Measurements from ENCODE around the gene MAPK8IP3.

Gene MAPK8IP3

GRCh38 chr16:1741553-1742165 lies 35.7 kb downstream of the MAPK8IP3 start:
- no peak for DNase-seq (ENCODE audit: low read depth in 3 of 3)

DNA sequence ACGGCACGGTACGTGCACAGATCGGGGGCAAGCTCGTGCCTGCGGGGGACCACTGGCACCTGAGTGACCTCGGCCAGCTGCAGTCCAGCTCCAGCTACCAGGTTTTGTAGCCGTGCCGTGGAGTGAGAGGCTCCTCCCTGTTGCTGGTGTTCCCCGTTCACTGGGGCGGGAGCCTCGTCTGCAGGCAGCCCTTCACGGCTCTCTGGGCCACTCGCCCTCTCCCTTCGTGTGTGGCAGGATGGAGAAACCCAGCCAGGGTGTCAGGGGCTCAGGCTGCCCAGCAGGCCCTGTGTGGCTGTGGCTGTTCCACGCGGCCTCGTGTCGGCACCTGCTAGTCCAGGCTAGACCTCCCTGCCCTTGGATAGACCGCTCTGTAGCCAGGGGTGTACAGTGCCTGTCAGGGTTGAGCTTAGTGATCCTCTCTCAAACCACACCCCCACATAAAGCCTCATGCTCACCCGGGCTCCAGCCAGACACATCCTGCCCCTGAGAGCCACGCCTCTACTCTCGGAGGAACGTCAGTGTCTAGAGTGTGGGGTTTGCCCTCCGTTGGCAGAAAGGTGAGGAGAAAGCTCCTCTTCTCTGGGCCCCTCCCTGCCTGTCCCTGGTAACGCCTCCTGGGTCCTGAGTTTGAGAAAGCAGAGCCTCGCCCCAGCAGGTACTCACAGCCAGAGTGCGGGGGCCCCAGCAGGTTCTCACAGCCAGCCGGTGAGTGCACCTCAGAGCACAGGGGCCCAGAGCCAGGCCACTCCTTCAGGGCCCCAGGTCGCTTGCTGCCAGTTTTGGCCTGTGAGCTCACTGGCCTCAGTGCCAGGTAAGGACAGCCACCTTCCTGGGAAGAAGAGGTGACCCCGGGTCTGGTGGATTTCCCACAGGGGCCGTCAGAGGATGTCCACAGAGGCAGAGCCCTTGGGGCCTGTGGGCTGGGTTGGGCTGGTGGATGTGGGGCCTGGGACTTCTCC lies 37.7 kb downstream of the MAPK8IP3 start:
- DNase-seq (ENCODE audit: low read depth in 3 of 3) = no peak

DNA sequence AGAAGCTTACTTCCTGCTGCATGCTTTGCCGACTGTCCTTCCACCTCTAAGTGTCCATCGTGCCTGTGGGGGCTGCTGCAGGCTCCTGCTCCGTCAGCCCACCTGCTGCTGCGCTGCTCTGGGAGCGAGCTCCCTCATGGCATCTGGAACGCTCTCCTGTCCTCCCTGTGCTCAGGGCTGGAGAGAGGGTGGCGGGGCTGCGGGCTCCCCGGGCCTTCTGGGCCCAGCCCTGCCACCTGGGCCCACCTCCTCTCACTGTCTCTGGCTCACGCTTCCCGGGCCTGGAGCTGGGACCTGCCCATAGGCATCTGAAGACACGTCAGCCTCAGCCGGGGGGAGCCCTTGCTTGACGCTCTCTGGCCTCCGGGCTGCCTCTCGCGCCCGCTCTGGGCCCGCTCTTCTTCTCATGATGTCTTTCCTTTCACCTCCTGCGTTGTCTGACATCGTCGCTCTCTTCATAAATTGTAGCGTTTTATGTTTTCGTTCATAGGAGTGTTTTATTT lies 38.4 kb downstream of the MAPK8IP3 start:
- no peak for DNase-seq (ENCODE audit: low read depth in 3 of 3)

- no peak for DNase-seq (ENCODE audit: low read depth in 3 of 3)
These were observed 39.3 kb downstream of the MAPK8IP3 start for GRCh38 chr16:1745181-1745899.

DNA sequence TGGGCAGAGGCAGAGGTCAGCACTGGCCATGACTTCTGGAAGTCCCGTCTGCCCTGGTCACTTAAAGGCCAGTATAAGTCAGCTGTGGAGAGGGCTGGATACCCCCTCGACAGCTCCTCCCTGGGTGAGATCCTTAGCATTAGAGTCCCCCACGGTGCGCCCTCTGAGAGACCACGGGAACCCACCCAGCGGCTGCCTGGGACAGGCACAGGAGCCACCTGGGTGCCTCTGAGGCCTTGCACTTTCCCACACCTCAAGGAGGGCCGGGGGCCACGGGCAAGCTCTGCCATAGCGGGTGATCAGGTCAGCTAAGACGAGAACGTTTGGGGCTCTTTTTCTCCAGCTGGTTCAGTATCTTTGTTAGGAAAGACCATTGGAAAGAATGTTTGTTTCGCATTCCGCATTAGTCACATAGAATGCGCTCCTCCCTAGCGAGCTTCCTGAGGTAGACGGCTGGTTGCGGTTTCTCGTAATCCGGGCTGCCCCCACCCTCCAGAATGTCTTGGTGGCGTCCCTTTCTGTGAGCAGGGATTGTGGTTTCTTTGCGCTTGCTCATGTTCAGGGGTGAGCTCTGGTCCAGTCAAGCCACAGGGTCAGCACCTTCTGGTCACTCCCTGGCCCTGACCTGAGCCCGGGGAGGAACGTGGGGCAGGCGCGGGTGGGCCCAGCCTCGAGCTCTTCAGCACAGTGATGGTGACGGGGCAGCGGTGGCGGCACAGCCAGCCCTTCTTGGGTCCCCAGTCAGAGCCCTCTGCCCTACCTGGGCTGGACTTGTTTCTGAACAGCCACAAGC lies 40.1 kb downstream of the MAPK8IP3 start:
- no peak for DNase-seq (ENCODE audit: low read depth in 3 of 3)

- DNase-seq (ENCODE audit: low read depth in 3 of 3) = no peak
These were observed 40.7 kb downstream of the MAPK8IP3 start for GRCh38 chr16:1746693-1747195.

DNA sequence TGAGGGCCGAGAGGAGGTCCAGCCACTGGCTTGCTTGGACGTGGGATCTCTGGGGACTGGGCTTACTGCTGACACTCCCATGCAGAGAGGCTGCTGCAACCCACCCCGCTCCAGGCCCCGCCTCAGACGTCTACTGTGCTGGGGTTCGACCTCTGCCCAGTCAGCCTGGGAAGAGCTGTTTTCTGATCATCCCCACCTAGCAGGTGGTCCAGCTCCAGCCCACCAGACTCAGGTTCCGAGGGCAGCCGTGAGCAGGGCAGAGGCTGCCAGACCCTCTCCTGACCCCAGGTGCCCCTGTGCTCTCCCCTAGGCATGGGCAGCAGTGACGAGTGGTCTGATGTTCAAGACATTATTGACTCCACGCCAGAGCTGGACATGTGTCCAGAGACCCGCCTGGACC lies 41.9 kb downstream of the MAPK8IP3 start:
- no peak for DNase-seq (ENCODE audit: low read depth in 3 of 3)

- no peak for DNase-seq (ENCODE audit: low read depth in 3 of 3)
These were observed 43.4 kb downstream of the MAPK8IP3 start for GRCh38 chr16:1749152-1750117.

GRCh38 chr16:1751946-1752345 lies 46.0 kb downstream of the MAPK8IP3 start:
- no peak for DNase-seq (ENCODE audit: low read depth in 3 of 3)

GRCh38 chr16:1752853-1753252 lies 46.9 kb downstream of the MAPK8IP3 start:
- DNase-seq (ENCODE audit: low read depth in 3 of 3) = no peak

GRCh38 chr16:1754204-1754603 lies 48.2 kb downstream of the MAPK8IP3 start:
- no peak for DNase-seq (ENCODE audit: low read depth in 3 of 3)

DNA sequence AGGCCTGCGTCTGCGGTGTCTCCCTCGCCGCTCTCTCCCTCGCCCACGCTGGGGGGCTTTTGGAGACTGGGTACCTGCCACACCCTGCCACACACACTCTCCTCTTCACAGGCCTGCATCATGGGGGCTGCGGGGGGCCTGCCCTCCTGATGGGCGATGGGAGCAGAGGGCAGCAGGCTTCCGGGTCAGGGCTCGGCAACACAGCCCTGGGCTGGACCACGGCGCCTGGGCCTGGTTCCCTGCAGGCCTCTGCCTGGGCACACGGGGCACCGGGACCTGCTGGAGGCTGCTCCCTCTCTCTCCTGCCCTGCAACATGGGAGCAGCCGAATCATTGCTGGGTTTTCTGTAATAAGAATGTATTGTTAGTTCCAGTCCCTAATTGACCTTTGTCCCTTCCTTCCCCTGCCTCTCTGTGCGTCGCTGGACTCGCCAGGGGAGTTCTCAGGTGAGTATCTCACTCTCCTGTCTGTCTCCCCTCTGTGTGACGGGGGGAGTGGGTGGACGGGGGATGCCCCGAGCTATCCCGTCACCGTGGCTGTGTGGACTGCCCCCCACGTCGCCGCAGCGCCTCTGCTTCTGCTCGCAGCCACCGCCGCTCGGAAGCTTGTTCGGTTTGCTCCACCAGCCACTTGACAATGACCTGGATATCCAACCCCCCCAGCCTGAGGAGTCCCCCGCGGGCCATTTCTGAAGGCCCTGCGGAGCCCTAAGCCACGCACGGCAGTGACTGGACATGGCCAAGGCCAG lies 51.9 kb downstream of the MAPK8IP3 start:
- DNase-seq (ENCODE audit: low read depth in 3 of 3) = no peak

GRCh38 chr16:1758923-1759322 lies 52.9 kb downstream of the MAPK8IP3 start:
- no peak for DNase-seq (ENCODE audit: low read depth in 3 of 3)

DNA sequence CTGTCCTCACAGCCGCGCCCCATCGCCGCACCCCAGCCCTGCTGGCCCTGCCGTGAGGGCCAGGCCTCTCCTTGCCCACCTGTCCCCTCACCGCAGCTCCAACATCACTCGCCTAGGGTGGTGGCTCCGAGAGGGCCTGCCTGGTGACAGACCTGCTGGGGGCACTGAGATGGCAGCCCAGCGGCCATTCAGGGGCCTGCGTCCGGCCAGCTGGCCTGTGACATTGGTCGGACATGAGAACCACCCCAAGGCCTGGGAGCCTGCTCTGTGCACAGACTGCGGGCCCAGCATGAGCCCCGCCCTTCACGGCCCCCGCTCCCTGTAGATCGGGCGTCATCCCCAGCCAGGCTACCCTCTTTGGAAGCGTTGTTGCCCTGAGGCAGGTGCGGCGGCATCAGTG lies 53.5 kb downstream of the MAPK8IP3 start:
- no peak for DNase-seq (ENCODE audit: low read depth in 3 of 3)

DNA sequence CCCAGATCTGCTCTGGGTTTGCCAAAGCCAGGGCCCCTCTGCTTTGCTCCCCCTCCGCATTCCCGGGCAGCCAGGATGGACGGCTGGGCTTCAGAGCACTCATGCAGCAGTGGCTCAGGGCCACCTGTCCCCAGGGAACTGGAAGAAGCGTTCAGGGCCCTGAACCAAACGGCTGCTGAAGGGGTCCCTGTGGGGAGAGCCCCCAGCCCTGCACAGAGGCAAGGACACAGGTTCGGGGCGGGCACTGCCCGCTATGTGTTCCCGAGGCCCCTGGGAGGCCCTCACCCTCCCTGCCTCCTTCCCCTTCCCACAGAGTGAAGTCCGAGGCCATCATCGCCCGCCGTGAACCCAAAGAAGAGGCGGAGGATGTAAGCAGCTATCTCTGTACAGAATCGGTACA lies 54.9 kb downstream of the MAPK8IP3 start:
- no peak for DNase-seq (ENCODE audit: low read depth in 3 of 3)

- DNase-seq (ENCODE audit: low read depth in 3 of 3) = no peak
These were observed 55.8 kb downstream of the MAPK8IP3 start for GRCh38 chr16:1761751-1762150.

DNA sequence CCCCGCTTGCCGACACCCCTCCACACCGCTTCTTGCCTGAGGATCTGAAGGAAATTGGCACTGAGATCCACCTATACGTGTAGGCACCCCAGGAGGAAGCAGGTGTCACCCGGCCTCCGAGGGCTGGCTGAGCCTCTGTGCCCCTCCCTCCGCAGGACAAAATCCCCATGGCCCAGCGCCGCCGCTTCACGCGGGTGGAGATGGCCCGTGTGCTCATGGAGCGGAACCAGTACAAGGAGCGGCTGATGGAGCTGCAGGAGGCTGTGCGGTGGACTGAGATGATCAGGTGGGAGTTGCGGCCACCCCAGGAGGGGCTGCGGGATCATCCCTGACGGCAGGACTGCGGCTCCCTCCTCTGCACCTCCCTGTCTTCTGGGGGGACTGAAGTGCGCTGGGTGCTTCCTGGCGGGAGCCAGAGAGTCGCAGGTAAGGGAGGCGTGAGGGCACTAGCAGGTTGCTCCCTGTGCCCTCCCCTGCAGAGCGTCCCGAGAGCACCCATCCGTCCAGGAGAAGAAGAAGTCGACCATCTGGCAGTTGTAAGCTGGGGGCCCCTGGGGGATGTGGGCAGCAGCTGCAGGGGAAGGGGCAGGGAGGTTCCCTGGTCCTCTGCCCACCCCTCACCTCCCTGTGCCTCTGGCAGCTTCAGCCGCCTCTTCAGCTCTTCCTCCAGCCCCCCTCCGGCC lies 56.3 kb downstream of the MAPK8IP3 start:
- no peak for DNase-seq (ENCODE audit: low read depth in 3 of 3)

GRCh38 chr16:1762879-1763520 lies 57.0 kb downstream of the MAPK8IP3 start:
- DNase-seq (ENCODE audit: low read depth in 3 of 3) = no peak
